GM19397 (cell line): ENCODE data around the gene PKNOX2.
A peak's percentile ranks its signal among the peaks of the same experiment; 100 is the strongest.

Experiments used
- ATAC-seq: cut with Tn5 transposase; IDR thresholded peaks from one replicate; pipeline ENCODE4 v1.9.1; 2021; ENCODE audit warnings: mild to moderate bottlenecking, moderate library complexity; ENCODE audit not compliant: unreplicated experiment

PKNOX2 gene

DNA sequence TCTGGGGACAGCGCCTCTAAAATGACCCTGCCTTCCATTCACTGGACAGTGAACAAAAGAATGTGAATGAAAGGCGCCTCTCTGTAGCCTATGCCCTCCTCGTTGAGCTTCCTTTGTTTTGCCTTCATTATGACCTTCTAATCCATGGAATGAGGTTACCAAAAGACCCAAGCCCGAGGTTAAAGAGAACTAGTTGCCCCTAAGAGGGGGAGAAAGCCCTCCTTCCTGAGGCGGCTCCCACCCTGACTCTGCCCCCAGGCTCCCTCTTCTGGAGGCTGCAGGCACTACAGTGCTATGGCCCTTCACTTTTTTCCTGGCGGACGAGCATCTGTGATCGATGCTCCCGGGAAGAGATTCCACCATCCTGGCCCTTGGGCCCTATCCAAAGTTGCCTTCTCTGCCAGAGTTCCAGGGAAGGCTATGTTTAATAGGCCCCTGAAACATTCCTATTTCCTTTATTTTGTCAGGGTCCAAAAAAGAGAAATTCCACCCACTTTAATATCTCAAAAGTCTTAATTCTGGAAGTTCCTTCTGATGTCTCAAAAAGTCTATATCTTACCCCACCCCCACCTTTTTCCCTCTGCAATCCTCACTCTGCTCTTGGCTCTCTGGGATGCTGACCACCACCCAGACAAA is 184.2 kb downstream of the PKNOX2 start:
- ATAC-seq: peak; percentile 65

- no peak for ATAC-seq
These were observed 185.9 kb downstream of the PKNOX2 start for GRCh38 chr11:125350206-125351032.

GRCh38 chr11:125351033-125351867 is 186.7 kb downstream of the PKNOX2 start:
- no peak for ATAC-seq

DNA sequence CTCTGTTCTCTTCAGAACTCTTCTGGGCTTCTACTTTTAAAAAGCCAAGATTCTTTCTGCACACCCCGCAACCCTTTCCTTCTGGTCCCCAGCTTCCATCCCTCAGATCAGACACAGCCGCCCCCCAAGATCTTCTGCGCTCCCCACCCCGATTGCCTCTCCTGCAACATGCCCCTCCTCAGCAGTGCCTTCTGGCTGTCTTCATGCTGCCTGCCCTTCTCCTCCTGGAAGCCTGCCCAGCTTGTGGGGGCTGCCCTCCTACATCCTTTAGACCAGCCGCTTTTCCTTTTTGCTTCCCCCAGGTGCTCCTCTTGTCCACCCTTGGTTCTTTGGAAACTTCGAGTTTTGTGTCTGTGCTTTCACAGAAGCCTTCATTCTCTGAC is 187.3 kb downstream of the PKNOX2 start:
- ATAC-seq: no peak

DNA sequence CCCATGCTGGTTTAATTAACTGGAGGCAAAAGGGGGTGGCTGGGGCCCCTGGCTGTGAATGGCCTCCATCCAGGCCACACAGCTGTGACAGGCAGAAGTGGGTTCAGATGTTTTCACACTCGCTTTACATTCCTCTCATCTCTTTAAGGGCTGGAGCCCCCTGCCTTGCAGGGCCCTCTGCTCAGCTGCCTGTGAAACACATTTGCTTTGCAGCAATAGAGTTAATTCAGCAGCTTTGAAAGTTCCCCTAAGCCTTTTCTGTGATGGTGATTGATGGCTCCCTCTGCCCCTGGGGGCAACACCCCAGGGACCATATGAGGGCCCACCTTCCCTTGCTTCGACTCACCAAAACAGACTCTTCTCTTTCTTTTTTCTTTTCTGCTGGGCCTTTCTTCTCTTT is 192.2 kb downstream of the PKNOX2 start:
- no peak for ATAC-seq

DNA sequence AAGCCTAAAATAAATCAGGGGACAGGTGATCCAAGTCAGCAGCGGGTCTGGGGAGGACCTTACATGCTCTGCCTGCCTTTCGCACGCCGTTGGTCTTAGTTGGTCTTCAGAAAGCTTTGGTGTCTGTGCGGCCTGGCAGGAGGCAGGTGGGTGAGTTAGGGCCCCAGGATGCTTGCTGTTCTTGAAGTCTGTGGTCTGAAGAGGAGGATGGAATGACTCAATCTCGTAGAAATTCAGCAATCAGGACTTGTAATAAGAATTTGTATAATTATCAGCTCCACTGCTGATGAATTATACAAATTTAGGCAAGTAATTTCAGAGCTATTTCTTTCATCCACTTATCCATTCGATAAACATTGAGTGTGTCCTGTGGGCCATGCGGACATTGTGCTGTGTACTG is 193.0 kb downstream of the PKNOX2 start:
- no peak for ATAC-seq

DNA sequence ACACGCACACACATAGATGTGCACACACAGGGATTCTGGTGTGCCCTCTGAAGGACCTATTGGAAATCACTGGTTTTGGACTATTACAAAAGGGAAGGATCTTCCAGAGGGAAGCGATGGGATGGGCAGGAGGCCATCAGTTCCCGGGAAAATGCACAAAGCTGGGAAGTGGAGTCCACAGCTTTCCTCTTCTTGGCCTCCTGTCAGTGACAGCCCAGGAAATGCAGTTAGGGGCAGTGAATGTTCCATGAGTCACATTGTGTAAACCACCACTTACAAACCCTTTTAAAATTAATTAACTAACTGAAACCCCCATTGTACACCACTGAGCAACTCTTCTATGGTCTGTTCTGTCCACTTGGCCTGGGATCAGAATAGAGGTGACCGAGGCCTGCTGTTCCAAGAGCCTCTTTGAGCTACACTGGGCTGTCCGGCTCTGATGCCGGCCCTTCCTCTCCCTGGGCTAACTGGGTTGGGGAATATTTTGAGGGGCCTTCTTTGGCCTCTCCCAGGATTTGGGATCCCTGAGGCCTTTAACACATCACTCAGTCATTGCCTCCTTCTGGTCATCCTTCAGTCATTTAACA is 193.8 kb downstream of the PKNOX2 start:
- no peak for ATAC-seq

GRCh38 chr11:125359130-125359529 is 194.6 kb downstream of the PKNOX2 start:
- ATAC-seq: no peak

- no peak for ATAC-seq
These were observed 195.5 kb downstream of the PKNOX2 start for GRCh38 chr11:125360066-125360465.

DNA sequence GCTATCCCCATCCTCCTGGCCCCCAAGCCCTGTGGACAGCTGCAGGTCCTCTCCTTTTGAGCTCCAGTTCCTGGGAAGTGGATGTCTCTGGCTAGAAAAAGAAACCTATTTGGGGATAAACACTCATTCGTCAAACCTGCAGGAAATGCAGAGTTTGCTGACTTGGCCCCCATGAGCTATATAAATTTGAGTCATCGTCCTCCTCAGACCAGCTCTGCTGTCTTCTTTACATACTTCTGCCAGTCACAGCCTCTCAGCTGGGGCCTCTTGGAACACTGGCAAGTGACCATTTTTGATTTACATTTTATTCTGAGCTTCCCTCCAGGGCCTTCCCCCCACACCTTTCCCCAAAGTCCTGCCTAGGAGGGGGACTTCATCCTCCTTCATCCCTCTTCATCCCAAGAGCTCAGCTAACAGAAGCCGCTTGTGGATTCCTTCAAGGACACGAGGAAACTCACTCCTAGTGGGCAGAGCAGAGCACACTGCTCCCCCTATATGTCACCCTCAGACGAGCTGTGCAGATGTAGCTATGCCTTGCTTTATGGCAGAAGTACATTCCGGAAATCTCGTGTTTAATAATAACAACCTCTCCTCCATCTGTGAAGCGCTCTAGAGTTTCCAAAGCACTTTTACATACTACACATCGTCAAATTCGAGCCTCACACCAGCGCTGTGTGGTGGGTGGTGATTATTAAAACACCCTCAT is 199.7 kb downstream of the PKNOX2 start:
- no peak for ATAC-seq

GRCh38 chr11:125365196-125365931 is 200.8 kb downstream of the PKNOX2 start:
- no peak for ATAC-seq

DNA sequence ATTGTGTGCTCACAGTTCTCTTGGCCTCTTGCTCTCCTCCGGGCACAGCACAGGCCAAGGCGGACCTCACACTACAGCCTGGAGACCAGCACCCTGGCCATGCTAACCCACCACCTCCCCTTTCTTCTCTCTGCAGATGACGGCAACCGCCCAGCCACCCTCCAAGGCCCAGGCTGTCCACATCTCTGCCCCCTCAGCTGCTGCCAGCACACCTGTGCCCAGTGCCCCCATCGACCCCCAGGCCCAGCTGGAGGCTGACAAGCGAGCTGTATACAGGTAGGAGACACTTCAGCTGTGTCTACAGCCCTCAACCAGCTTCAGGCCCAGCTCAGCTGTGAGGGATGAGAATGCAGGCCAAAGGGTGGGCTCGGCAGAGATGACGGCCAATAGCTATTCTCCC is 203.2 kb downstream of the PKNOX2 start:
- ATAC-seq: no peak

DNA sequence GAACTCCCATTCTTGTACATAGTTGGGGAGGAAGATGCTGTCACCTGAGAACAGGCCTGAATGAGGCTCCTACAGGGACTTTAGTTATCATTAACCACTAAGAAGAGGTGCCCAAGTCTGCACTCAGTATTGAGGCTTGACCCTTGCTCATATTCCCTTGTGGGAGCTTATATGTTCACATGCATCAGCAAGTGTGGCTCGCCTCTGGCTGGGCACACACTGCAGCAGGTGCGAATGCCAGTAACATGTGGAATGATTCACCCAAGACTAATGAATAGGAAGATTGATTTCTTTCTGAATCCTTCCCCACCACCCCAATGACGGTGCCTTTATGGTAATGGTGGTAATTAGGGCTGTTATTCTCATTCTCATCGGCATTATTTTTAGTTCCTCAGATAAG is 204.2 kb downstream of the PKNOX2 start:
- no peak for ATAC-seq

DNA sequence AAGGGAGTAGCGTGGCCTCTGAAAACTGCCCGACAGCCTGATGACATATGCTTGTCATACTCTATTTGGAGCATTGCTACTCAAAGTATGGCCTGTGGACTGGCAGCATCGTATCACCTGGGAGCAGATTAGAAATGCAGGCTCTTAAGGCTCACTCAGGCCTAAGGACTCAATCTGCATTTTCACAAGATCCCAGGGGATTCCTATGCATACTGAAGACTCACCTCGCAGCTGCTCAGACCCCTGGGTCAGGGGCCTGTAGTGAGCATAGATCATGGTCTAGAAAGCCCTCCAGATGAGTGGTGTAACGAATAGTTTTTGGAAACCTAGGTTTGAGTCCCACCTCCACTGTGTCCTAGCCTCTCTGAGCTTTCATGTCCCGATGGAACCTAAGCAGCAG is 205.3 kb downstream of the PKNOX2 start:
- no peak for ATAC-seq

DNA sequence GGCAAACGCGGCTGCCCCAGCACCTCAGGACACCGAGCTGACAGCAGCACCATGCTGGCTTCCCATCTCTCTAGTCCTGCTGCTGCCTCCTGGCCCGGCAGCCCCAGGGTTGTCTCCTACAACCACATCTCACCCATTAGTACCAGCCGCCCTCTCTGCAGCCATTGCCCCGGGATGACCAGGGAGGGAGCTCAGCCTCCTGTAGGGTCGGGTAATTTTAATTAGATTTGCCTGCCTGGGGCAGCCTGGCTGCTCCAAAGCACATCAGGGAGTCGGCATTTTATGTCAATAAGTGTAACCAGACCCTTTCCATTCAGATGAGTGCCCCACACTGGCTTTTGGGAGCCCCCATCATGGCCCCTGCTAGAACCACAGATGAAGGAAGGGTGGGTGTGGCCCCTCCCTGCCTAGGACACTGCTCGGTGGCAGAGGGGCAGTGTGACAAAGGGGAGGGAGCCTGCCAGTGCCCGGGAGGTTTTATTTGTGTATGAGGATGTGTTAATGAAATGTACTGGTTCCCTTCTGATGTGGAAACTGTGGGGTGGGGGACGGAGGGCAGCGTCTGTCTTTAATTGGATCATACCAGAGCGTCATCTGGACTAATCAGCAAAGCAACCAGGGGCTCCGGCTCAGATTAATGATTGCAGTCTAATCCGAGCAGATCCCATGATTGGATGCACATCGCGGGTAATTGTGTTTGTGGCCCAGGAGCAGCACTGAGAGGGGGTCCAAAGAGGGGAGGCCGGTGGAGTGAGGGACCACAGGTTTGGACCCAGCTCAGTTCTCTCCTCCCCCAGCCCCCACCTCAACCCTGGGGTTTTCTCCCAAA is 206.2 kb downstream of the PKNOX2 start:
- no peak for ATAC-seq

DNA sequence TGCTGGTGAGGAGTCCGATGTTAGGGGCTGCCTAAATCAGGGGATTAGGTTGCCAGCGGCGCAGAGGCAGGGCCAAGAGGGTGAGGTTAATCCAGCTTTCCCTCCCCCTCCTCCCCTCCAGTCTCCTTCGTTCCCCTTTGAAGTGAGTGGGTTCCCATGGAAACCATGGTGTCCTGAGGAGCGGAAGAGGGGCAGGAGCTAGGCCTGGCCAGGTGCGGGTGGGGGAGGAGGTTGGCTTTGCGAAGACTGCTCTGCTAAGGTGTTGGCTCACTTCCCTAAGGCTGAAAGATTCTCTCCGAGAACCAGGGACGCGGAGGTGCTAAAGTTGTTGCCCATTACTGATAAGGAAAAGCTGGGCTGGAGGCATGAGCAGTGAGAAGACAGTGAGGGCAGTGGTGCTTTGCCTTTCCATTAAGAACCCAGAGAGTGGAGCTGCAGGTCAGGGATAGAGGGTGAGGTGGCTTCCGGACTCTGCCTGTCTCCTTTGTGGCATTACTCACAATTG is 206.9 kb downstream of the PKNOX2 start:
- ATAC-seq: no peak

DNA sequence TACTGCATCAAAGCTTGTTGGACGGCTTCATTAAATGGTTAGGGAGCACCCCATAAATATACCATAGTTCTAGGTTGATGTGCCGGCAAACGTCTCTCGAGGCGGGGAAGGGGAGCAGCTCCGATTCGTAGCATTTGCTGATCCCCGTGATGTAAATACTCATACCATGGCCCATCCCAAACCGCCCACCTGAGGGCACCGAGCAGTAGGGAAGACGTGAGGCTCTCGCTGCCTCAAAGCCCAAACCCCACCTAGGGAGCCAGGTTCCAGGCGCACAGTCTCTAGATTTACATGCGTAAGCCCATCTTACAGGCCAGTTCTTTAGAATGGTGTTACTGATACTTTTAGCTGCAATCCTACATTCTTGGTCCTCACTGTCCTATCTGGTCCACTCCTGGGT is 207.5 kb downstream of the PKNOX2 start:
- no peak for ATAC-seq

DNA sequence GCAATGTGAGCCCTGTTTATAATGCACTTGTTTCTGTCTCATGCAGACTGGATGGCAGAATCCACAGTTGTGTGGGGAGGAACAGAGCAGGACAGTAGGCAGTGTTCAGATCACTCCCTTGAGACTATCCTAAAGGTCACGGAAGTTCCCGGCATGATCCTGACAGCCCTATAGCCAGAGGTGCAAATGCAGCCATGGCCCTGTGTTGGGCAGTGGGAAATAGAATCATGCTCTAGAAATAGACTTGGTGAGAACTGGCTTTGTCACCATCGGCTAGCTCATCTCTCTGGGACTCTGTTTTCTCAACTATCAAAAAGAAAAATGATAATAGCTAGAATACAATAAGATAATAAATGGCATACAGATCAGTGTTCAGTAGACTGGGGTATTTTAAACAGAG is 208.4 kb downstream of the PKNOX2 start:
- ATAC-seq: no peak
